HG03196 (cell line): ENCODE data around the gene POU2F2.

ENCODE experiments used
- ATAC-seq: cut with Tn5 transposase; IDR thresholded peaks from one replicate; pipeline ENCODE4 v1.9.1; 2021; ENCODE audit not compliant: unreplicated experiment

Gene POU2F2

GRCh38 chr19:42129399-42130253 lies 2.6 kb downstream of the POU2F2 start:
- ATAC-seq, result peak; percentile 50

- no peak for ATAC-seq
These were observed 5.7 kb downstream of the POU2F2 start for GRCh38 chr19:42126574-42126973.

- no peak for ATAC-seq
These were observed 6.7 kb downstream of the POU2F2 start for GRCh38 chr19:42125536-42125935.

GRCh38 chr19:42124386-42124901 lies 7.8 kb downstream of the POU2F2 start:
- ATAC-seq, result no peak

- ATAC-seq, result no peak
These were observed 8.5 kb downstream of the POU2F2 start for GRCh38 chr19:42123765-42124164.

- ATAC-seq, result no peak
These were observed 9.3 kb downstream of the POU2F2 start for GRCh38 chr19:42122691-42123607.

- ATAC-seq, result peak; percentile 46
These were observed 10.6 kb downstream of the POU2F2 start for GRCh38 chr19:42121656-42122069.

GRCh38 chr19:42121036-42121621 lies 11.1 kb downstream of the POU2F2 start:
- no peak for ATAC-seq

GRCh38 chr19:42120276-42120980 lies 11.8 kb downstream of the POU2F2 start:
- no peak for ATAC-seq

GRCh38 chr19:42117076-42117475 lies 15.2 kb downstream of the POU2F2 start:
- no peak for ATAC-seq

- ATAC-seq, result no peak
These were observed 15.8 kb downstream of the POU2F2 start for GRCh38 chr19:42116308-42117075.

GRCh38 chr19:42115705-42116104 lies 16.5 kb downstream of the POU2F2 start:
- ATAC-seq, result no peak

- ATAC-seq, result no peak
These were observed 17.0 kb downstream of the POU2F2 start for GRCh38 chr19:42115219-42115618.

GRCh38 chr19:42114412-42114811 lies 17.8 kb downstream of the POU2F2 start:
- peak; percentile 60 for ATAC-seq

- peak; percentile 50 for ATAC-seq
These were observed 18.5 kb downstream of the POU2F2 start for GRCh38 chr19:42113641-42114348.

GRCh38 chr19:42111811-42112210 lies 20.4 kb downstream of the POU2F2 start:
- ATAC-seq, result no peak

GRCh38 chr19:42111384-42111783 lies 20.9 kb downstream of the POU2F2 start:
- ATAC-seq, result no peak

- ATAC-seq, result no peak
These were observed 21.6 kb downstream of the POU2F2 start for GRCh38 chr19:42110658-42111057.

GRCh38 chr19:42109896-42110295 lies 22.4 kb downstream of the POU2F2 start:
- no peak for ATAC-seq
